GM23338 (cell line): ENCODE results near the gene NPFF. TPM values are rescaled to one million over a fixed set of nuclear protein-coding genes. Genes with fewer than 3 reads are reported as not detected.

Experiments used
- ATAC-seq: fragments of 200-7000 bp; cut with Tn5 transposase; 3 replicates; pipeline ENCODE4 v1.9.1; 2020
- DNase-seq: peaks from one replicate; pipeline ENCODE4 v3.0.0-alpha.2; 2015; ENCODE audit warnings: low spot score
- H2AFZ ChIP-seq: fragments of 200-600 bp; sonication (generic); 2 replicates; pipeline ENCODE4 v1.8.0; 2016; ENCODE audit warnings: antibody characterized with exemption, mild to moderate bottlenecking, moderate library complexity
- H3F3A ChIP-seq: fragments of 200-600 bp; sonication (generic); replicated peaks from 2 replicates; pipeline ENCODE4 v1.8.0; 2017; ENCODE audit warnings: antibody characterized with exemption, mixed run types, low read depth
- H3K27ac ChIP-seq: fragments of 200-600 bp; sonication (generic); 2 replicates; pipeline ENCODE4 v1.6.1; 2016; ENCODE audit warnings: low read depth
- H3K27me3 ChIP-seq: fragments of 200-600 bp; sonication (generic); 2 replicates; pipeline ENCODE4 v1.8.0; 2016; ENCODE audit warnings: mild to moderate bottlenecking, mixed run types, moderate library complexity; ENCODE audit not compliant: insufficient read depth
- H3K36me3 ChIP-seq: fragments of 200-600 bp; sonication (generic); 2 replicates; pipeline ENCODE4 v1.8.0; 2016; ENCODE audit warnings: mild to moderate bottlenecking; ENCODE audit not compliant: insufficient read depth
- H3K4me1 ChIP-seq: fragments of 200-600 bp; sonication (generic); 2 replicates; pipeline ENCODE4 v1.8.0; 2016; ENCODE audit warnings: mild to moderate bottlenecking, moderate library complexity; ENCODE audit not compliant: insufficient read depth
- H3K4me2 ChIP-seq: fragments of 200-600 bp; sonication (generic); 2 replicates; pipeline ENCODE4 v1.7.1; 2017; ENCODE audit warnings: mixed run types
- H3K4me3 ChIP-seq: fragments of 200-600 bp; sonication (generic); 2 replicates; pipeline ENCODE4 v1.6.1; 2016; ENCODE audit warnings: mixed run types
- H3K79me2 ChIP-seq: fragments of 200-600 bp; sonication (generic); replicated peaks from 2 replicates; pipeline ENCODE4 v1.8.0; 2017; ENCODE audit warnings: mild to moderate bottlenecking; ENCODE audit not compliant: insufficient read depth
- H3K9me2 ChIP-seq: fragments of 200-600 bp; sonication (generic); 2 replicates; pipeline ENCODE4 v1.8.0; 2017; ENCODE audit not compliant: insufficient read depth
- H4K20me1 ChIP-seq: fragments of 200-600 bp; sonication (generic); replicated peaks from 2 replicates; pipeline ENCODE4 v1.8.0; 2017; ENCODE audit warnings: mild to moderate bottlenecking; ENCODE audit not compliant: insufficient read depth
- H3K27ac Mint-ChIP-seq: 2 replicates; pipeline ENCODE4 v1.8.0; 2020; ENCODE audit warnings: inconsistent platforms, mild to moderate bottlenecking, moderate library complexity, mixed read lengths
- H3K27me3 Mint-ChIP-seq: 3 replicates; pipeline ENCODE4 v1.8.0; 2022; ENCODE audit warnings: low read depth, mild to moderate bottlenecking, moderate library complexity, mixed read lengths, inconsistent platforms; ENCODE audit not compliant: insufficient read depth, poor library complexity
- H3K36me3 Mint-ChIP-seq: 3 replicates; pipeline ENCODE4 v1.8.0; 2021; ENCODE audit warnings: low read depth, mild to moderate bottlenecking, inconsistent platforms, moderate library complexity, mixed read lengths
- H3K4me1 Mint-ChIP-seq: 3 replicates; pipeline ENCODE4 v1.8.0; 2020; ENCODE audit warnings: mild to moderate bottlenecking, inconsistent platforms, mixed read lengths
- H3K4me3 Mint-ChIP-seq: 3 replicates; pipeline ENCODE4 v1.8.0; 2021; ENCODE audit warnings: moderate library complexity, mild to moderate bottlenecking, inconsistent platforms, mixed read lengths
- H3K9me3 Mint-ChIP-seq: 3 replicates; pipeline ENCODE4 v1.8.0; 2020; ENCODE audit warnings: moderate library complexity, mild to moderate bottlenecking, inconsistent platforms, mixed read lengths
- EZH2 ChIP-seq: fragments of 200-600 bp; sonication (generic); IDR thresholded peaks from one replicate; pipeline ENCODE4 v1.8.0; 2017; ENCODE audit warnings: antibody characterized with exemption, mild to moderate bottlenecking, low read depth; ENCODE audit not compliant: unreplicated experiment
- NANOG ChIP-seq: IDR thresholded peaks from 2 replicates; pipeline ENCODE4 v1.6.1; 2016; ENCODE audit warnings: antibody characterized with exemption, borderline replicate concordance
- POLR2AphosphoS5 ChIP-seq: IDR thresholded peaks from 2 replicates; pipeline ENCODE4 v1.6.1; 2016; ENCODE audit warnings: antibody characterized with exemption, low read depth
- STAT1 ChIP-seq: IDR thresholded peaks from one replicate; pipeline ENCODE4 v1.6.1; 2016; ENCODE audit warnings: antibody characterized with exemption; ENCODE audit not compliant: unreplicated experiment
- polyA plus RNA-seq: library from polyadenylated mRNA; unstranded; fragments of >200 nt; fragmentation: Nextera tagmentation; extraction: Ambion mirVana; gene quantifications from 2 replicates; pipeline ENCODE4 v1.2.1, GENCODE V29; 2016
- total RNA-seq: library from RNA; depleted of rRNA; stranded (reverse); fragments of >200 nt; shearing (Covaris generic); gene quantifications from 2 replicates; pipeline ENCODE4 v1.2.3, GENCODE V29; 2014
- TF ChIP-seq, protein P1 (sequence below): IDR thresholded peaks from one replicate; pipeline ENCODE4 v1.6.1; 2018; ENCODE audit warnings: antibody characterized with exemption; ENCODE audit not compliant: unreplicated experiment
- TF ChIP-seq, protein P2 (sequence below): fragments of 250-450 bp; sonication (Bioruptor Pico); IDR thresholded peaks from 2 replicates; pipeline ENCODE4 v1.5.0; 2020; ENCODE audit warnings: mild to moderate bottlenecking, moderate library complexity

NPFF gene
- total and polyA plus RNA-seq, 2 experiments from 2014 or later: 0.69 to 0.71 TPM

DNA sequence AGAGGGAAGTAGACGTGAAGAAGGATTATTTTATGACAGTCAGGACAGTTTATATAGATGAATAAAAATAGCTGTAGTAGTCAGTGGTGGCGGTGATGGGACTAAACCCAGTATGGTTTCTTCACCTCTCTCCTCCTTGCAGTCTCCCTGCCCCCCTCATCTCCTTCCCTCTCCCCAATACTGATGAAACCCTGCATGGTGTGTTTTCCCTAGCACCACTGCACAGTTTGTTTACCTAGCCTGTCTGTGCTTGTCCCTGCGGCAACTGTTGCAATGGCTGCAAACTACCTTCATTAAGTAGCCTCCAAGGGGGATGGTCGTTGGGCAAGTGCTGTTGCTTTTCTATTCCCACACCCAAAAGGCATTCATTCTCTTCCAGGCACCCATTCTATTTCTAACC is 40.6 kb downstream of the NPFF start (continued):
- TF ChIP-seq, protein P1, sequence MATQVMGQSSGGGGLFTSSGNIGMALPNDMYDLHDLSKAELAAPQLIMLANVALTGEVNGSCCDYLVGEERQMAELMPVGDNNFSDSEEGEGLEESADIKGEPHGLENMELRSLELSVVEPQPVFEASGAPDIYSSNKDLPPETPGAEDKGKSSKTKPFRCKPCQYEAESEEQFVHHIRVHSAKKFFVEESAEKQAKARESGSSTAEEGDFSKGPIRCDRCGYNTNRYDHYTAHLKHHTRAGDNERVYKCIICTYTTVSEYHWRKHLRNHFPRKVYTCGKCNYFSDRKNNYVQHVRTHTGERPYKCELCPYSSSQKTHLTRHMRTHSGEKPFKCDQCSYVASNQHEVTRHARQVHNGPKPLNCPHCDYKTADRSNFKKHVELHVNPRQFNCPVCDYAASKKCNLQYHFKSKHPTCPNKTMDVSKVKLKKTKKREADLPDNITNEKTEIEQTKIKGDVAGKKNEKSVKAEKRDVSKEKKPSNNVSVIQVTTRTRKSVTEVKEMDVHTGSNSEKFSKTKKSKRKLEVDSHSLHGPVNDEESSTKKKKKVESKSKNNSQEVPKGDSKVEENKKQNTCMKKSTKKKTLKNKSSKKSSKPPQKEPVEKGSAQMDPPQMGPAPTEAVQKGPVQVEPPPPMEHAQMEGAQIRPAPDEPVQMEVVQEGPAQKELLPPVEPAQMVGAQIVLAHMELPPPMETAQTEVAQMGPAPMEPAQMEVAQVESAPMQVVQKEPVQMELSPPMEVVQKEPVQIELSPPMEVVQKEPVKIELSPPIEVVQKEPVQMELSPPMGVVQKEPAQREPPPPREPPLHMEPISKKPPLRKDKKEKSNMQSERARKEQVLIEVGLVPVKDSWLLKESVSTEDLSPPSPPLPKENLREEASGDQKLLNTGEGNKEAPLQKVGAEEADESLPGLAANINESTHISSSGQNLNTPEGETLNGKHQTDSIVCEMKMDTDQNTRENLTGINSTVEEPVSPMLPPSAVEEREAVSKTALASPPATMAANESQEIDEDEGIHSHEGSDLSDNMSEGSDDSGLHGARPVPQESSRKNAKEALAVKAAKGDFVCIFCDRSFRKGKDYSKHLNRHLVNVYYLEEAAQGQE: no peak
- TF ChIP-seq EZH2: no peak
- TF ChIP-seq, protein P2, sequence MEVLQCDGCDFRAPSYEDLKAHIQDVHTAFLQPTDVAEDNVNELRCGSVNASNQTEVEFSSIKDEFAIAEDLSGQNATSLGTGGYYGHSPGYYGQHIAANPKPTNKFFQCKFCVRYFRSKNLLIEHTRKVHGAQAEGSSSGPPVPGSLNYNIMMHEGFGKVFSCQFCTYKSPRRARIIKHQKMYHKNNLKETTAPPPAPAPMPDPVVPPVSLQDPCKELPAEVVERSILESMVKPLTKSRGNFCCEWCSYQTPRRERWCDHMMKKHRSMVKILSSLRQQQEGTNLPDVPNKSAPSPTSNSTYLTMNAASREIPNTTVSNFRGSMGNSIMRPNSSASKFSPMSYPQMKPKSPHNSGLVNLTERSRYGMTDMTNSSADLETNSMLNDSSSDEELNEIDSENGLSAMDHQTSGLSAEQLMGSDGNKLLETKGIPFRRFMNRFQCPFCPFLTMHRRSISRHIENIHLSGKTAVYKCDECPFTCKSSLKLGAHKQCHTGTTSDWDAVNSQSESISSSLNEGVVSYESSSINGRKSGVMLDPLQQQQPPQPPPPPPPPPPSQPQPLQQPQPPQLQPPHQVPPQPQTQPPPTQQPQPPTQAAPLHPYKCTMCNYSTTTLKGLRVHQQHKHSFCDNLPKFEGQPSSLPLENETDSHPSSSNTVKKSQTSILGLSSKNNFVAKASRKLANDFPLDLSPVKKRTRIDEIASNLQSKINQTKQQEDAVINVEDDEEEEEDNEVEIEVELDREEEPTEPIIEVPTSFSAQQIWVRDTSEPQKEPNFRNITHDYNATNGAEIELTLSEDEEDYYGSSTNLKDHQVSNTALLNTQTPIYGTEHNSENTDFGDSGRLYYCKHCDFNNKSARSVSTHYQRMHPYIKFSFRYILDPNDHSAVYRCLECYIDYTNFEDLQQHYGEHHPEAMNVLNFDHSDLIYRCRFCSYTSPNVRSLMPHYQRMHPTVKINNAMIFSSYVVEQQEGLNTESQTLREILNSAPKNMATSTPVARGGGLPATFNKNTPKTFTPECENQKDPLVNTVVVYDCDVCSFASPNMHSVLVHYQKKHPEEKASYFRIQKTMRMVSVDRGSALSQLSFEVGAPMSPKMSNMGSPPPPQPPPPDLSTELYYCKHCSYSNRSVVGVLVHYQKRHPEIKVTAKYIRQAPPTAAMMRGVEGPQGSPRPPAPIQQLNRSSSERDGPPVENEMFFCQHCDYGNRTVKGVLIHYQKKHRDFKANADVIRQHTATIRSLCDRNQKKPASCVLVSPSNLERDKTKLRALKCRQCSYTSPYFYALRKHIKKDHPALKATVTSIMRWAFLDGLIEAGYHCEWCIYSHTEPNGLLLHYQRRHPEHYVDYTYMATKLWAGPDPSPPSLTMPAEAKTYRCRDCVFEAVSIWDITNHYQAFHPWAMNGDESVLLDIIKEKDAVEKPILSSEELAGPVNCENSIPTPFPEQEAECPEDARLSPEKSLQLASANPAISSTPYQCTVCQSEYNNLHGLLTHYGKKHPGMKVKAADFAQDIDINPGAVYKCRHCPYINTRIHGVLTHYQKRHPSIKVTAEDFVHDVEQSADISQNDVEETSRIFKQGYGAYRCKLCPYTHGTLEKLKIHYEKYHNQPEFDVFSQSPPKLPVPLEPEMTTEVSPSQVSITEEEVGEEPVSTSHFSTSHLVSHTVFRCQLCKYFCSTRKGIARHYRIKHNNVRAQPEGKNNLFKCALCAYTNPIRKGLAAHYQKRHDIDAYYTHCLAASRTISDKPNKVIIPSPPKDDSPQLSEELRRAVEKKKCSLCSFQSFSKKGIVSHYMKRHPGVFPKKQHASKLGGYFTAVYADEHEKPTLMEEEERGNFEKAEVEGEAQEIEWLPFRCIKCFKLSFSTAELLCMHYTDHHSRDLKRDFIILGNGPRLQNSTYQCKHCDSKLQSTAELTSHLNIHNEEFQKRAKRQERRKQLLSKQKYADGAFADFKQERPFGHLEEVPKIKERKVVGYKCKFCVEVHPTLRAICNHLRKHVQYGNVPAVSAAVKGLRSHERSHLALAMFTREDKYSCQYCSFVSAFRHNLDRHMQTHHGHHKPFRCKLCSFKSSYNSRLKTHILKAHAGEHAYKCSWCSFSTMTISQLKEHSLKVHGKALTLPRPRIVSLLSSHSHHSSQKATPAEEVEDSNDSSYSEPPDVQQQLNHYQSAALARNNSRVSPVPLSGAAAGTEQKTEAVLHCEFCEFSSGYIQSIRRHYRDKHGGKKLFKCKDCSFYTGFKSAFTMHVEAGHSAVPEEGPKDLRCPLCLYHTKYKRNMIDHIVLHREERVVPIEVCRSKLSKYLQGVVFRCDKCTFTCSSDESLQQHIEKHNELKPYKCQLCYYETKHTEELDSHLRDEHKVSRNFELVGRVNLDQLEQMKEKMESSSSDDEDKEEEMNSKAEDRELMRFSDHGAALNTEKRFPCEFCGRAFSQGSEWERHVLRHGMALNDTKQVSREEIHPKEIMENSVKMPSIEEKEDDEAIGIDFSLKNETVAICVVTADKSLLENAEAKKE (CRISPR knock-in tag): no peak

DNA sequence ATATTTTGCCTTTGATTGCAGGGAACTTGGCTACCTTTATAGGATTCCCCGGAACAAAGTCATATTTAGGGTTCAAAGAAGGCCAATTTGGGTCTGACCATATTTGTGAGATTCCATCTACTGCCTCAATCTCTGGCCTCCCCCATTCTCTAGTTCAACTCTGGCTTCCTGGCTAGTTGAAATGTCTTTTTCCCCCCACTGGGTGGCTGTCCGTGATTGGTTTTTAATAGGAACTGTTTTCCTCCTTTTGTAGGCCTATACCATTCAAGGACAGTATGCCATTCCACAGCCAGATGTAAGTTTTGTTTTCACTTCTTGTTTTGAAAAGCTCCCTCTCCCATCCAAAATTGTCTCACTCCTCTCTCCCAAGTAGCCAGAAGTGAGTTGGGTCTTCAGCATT is 41.6 kb downstream of the NPFF start:
- peaks cover 88% of the 10 kb centered on the region for H4K20me1 ChIP-seq
- Mint-ChIP-seq H3K36me3 (peaks cover 100% of the 10 kb centered on the region), H3K27ac (no peak overlapping the region)

More for the DNA sequence above, 41.6 kb downstream of the NPFF start:
- Histone ChIP-seq H3F3A (peaks cover 61% of the 10 kb centered on the region), H3K4me2 (no peak overlapping the region), H3K4me1 (peaks cover 11% of the 10 kb centered on the region; the same call in 1 of the 2 replicates), H2AFZ (no peak overlapping the region), H3K79me2 (peaks cover 83% of the 10 kb centered on the region), H3K27me3 (no peaks in the 10 kb centered on the region), H3K27ac (peak overlapping the region; percentile 24; the same call in 1 of the 2 replicates), H3K36me3 (peaks cover 96% of the 10 kb centered on the region), H3K9me2 (no peaks in the 10 kb centered on the region), H3K4me3 (no peak overlapping the region)
- ATAC-seq: no peak
- peaks cover 38% of the 10 kb centered on the region for H3K4me1 Mint-ChIP-seq
- H3K9me3 Mint-ChIP-seq: no peaks in the 10 kb centered on the region
- no peak for DNase-seq
- H3K4me3 Mint-ChIP-seq: no peak overlapping the region
- no peaks in the 10 kb centered on the region for H3K27me3 Mint-ChIP-seq
- TF ChIP-seq POLR2AphosphoS5 (no peak), NANOG (no peak), STAT1 (no peak)
- TF ChIP-seq, protein P2 (CRISPR knock-in tag): no peak
